HG03378 (cell line): ENCODE measurements around the gene MSRB2.

Experiments
- ATAC-seq: cut with Tn5 transposase; IDR thresholded peaks from one replicate; pipeline ENCODE4 v1.9.1; 2021; ENCODE audit warnings: mild to moderate bottlenecking, moderate library complexity; ENCODE audit not compliant: unreplicated experiment

MSRB2 gene

DNA sequence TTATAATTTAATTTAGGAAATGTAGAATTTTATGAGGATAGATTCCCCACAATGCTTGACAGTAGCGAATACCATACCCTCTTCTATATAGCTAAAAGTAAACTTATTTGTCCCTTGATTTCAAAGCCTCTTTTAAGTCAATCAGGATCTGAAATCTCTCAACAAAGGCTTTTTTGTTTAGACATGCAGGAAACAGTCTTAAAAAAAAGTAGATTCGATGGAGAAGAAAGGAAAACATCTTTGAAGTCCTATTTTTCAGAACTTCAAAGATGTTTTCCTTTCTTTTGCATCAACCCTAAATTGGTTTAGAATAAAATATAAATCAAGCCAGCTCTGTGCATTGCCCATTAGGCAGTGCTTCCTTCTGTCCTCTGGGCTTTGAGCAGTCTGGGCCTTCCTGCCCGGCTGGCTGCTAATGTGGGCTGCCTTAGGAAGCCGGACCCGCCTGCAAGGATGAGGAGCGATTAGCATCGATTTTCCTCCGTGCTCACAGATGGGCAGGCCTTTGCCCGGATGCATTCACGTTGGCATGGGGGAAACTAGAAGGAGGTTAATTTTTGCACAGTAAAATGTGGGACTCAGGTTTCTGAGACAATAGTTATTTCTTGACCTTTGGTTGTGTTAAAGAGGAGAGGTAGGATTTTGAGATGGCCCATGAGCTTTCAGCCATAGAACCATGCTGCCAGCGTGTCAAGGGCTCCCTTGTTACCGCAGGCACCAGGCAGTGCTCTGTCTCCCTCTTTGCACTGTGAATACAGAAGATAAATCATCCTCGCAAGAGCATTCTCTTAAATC, 15.5 kb downstream of the MSRB2 start:
- ATAC-seq = no peak

DNA sequence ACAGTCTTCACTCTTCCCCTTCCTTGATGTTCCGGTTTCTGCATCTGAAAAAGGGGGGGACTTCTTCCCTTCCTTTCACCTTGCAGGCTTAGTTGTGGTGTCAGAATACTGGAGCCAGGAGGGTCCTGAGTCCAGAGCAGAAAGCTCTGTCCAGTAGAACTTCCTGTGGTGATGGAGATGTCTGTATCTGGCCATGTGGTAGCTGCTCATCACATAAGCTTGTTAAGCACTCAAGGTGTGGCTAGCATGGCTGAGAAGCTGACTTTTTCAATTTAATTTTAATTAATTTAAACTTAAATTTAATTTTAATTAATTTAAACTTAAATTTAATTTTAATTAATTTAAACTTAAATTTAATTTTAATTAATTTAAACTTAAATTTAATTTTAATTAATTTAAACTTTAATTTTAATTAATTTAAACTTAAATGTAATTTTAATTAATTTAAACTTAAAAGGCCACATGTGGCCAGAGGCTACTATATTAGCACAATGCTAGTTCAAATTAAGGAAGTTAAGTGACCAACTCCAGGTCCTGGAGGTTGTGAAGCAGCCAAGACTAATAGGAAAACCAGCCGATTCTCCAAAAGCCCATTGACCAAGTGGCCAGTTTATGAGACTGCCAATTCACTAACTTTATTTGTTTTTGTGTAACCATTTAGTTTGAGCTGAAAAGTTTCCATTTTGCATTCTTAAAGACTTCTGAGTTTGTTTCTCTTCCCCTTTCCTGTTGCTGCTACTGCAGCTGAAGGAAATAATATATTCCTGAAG, 16.3 kb downstream of the MSRB2 start:
- no peak for ATAC-seq

DNA sequence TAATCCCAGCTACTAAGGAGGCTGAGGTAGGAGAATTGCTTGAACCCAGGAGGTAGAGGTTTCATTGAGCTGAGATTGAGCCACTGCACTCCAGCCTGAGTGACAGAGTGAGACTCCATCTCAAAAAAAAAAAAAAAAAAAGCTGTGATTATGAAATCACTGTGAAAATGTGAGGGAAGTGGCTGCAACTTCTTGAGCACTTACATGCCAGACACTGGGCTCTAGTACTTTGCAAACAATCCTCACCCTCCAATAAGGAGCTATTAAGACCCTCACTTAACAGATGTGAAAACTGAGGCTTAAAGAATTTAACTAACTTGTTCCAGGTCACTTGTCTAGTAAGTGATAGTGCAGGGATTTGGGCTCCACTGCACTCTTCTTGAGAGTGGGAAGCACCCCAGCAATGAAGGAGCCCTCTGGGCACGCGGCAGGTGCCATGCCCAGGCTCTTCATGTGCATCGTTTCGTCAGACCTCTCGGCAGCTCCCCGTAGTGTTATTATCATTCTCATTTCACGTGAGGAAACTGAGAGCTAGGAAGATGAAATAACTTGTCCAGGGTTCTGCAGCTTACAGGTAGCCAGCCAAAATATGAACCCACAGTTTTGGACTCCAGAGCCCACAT, 19.0 kb downstream of the MSRB2 start:
- no peak for ATAC-seq

DNA sequence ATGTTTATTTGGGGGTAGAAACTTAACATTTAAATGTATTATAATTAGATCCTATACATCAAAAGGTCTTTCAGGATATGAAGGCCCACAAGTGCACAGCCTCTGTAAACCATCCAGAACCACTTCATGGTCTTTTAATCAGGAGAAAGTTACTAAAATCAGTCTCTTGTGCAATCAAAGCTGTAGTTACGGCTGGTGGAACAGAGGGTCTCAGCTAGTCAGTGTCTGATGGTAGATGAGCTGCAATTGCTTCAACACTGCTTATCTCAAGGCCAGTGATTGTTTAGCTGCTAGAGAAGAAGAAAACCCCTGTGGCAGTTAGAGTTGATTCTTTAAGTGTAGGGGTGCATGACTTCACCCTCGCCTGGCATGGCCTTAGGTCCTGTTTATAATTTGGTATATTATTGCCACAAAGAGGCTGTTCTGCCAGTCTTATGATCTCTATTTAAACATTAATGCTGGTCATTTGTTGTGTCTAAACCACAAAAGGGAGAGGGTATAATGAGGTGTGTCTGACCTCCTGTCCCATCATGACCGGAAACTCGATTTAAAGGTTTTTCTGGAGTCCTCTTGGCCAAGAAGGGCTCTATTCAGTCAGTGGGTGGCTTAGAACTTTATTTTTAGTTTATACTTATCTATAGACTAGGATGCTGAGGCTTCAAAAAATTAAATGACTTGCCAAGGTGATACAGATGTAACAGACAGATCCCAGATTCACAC, 21.3 kb downstream of the MSRB2 start:
- ATAC-seq = no peak

DNA sequence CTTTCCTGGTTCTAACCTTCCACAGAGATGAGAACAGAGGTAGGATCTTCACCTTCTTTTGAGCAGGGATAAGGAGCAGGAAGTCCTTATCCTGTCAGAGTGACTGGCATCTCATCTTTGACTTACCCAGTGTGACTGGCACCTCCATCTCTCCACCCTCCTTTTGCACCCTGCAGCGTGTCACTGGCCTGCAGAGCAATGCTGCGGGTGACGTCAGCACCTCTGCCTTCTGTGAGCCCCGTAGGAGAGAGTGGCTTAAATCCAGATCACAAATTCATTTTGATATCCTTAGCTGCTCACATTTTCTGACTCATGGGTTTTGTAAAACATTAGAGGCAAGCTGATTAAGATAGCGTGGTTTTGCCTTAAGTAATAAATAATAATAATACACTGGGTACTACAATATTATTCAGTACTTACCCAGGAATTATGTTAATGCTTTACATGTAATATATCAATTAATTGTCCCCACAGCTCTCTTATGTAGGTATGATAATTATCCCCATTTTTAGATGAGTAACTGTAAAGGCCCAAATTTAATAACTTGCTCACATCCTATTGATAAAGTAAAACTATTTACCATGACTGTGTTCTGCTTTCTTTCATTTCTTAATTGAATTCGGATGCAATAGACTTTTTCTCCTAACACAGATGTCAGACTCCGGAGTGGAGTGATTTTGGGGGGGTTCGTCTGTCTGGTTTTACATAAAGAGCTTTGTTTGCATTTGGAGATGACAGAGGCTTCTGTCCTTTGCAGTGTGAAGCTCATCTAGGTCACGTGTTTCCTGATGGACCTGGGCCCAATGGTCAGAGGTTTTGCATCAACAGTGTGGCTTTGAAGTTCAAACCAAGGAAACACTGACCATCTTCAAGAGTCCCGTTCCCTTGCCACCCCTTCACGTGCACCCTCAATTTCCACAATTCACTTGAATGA, 24.9 kb downstream of the MSRB2 start:
- no peak for ATAC-seq

DNA sequence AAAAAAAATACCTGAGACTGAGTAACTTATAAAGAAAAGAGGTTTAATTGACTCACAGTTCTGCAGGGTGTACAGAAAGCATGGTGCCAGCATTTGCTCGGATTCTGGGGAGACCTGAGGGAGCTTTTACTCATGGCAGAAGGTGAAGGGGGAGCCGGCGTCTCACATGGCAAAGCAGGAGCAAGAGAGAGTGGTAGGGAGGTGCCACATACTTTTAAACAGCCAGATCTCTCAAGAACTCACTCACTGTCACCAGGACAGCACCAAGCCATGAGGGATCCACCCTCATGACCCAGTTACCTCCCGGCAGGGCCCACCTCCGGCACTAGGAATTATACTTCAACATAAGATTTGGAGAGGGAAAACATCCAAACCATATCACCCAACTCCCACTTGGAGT, 25.8 kb downstream of the MSRB2 start:
- ATAC-seq = no peak

DNA sequence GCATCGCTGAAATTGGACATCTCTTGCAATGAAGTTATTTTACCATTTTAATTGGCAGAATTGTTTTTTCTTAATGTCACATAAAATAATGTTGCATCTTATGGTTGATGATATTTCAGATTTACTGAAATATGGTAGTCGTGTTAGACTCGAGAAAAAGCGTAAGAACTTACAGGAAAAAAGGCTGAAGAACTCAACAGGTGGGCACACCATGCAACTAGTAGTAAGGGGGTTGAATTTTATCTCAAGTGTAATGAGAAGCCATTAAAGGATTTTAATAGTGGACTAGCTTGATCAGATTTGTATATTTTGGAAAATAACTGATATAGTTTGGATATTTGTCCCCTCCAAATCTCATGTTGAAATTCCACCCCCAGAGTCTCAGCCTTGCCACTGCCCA, 41.1 kb downstream of the MSRB2 start:
- ATAC-seq = no peak

DNA sequence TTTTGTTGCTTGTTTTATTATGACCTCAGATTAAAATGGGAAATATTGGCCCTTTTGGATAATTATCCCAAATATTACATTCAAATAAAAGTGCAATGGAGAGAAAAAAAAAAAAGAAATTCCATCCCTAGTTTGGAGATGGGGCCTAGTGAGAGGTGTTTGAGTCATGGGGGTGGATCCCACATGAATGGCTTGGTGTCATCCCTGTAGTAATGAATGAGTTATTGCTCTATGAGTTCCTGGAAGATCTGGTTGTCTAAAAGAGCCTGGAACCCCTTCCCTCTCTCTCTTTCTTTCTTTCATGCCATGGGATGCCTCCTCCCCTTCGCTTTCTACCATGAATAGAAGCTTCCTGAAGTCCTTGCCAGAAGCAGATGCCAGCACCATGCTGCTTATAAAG, 44.3 kb downstream of the MSRB2 start:
- ATAC-seq = no peak

DNA sequence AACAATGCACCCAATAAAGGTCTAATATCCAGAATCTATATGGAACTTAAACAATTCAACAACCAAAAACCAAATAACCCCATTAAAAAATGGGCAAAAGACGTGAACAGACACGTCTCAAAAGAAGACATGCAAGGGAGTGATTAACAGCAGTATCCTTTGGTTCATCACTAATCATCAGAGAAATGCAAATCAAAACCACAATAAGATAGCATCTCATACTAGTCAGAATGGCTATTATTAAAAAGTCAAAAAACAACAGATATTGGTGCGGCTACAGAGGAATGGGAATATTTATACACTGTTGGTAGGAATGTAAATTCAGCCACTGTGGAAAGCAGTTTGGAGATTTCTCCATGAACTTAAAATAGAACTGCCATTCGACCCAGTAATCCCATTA, 46.6 kb downstream of the MSRB2 start:
- no peak for ATAC-seq

DNA sequence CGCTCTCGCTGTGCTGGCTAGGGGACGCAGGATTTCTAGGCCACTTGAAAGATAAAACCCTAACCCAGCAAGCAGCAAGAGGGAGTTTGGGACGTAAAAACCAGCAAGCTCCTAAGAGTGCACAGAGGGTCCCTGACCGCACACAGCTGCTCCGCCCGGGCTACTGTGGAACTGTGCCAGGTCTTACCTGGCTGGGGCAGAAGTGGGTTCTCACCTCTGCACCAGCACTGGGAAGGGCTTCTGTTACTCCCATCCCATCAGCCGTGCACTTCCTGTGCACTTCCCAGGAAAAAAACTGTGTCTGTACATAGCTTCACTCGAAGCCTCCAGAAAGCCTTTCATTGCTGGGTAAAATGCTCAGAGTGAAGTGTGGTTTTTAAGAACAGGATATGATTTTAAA, 50.9 kb downstream of the MSRB2 start:
- no peak for ATAC-seq

DNA sequence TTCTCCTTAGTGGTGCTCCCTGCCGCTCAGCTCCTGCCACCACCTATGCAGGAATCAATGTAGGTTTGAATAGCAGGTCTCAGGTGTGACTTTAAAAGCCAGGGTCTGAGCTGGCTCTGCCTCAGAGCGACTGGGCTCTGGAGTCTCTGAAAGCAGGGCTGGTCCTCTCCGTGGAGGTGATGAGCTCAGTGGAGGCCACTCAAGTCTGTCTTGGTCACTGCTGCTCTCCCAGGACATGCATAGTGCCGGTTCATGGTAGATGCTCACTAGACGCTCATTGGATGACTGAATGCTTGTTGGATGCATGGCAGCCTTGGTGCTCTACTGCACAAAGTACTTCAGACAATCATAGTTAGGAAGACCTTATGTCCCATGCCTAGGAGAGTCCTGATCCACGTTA, 51.7 kb downstream of the MSRB2 start:
- no peak for ATAC-seq

DNA sequence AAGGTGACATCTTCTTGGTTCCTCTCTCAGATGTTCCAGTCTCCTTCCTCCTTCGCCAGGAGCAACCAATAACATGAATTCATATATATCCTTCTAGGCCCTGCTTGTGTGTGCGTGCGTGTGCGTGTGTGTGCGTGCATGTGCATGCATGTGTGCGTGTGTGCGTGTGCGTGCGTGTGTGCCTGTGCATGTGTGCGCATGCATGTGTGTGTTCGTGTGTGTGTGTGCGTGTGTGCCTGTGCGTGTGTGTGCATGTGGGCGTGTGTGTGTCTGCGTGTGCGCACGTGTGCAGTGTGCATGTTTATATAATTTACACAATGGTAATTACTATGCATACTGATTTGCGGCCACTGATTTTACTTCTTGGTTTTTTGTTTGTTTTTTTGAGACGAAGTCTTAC, 52.8 kb downstream of the MSRB2 start:
- ATAC-seq = no peak

DNA sequence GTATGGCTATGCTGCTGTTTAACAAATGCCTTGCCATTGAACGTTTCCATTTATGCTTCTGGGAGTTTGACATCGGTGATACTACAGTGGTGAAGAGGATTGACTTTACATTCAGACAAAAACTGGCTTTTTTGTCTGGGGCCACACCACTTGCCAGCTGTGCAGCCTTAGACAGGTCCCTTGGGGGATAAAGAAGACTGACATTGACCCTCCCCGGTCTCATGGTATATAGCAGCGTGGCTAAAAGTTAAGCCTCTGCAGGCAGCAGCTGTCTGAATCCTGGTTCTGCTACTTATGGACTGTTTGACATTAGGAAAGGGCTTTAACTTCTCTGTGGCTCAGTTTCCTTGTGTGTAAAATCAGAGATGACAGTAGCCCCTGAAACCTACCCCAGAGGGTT, 54.7 kb downstream of the MSRB2 start:
- ATAC-seq = no peak

DNA sequence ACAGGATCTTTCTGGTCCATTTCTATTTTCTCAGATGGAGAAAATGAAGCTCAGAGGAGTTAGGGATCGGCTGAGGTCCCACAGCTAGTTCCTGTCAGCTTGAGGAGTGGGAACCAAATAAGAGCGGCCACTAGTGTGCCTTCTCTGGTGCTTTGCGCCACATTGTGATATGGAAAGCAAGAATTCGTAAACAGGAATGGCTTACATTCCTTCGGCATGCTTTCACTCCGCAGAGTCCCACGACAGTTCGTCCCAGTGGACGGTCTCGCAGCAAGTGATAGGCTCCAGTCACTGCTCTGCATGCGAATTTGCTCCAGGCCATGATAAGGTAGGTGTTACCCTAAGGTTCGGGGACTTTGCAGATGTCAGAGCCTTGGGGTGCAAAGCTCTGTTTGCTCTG, 55.2 kb downstream of the MSRB2 start:
- no peak for ATAC-seq

DNA sequence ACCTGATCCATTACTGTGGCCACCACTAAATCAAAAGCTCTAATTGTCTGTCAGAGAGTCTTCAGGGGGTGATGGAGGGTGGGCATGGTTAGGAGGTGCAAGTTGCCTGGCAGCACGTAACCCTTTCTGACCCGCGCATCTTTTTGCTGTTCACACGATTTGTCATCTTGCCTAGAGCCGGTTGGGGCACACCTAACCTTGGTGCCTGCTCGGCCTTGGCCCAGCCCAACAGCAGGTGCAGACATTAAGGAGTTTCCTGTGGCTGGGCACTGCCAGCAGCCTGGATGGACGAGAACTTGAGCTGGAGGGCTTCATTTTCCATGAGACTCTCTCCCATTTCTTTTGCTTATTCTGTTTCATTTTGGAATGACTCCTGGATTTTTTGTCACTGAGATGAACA, 55.7 kb downstream of the MSRB2 start:
- ATAC-seq = no peak

DNA sequence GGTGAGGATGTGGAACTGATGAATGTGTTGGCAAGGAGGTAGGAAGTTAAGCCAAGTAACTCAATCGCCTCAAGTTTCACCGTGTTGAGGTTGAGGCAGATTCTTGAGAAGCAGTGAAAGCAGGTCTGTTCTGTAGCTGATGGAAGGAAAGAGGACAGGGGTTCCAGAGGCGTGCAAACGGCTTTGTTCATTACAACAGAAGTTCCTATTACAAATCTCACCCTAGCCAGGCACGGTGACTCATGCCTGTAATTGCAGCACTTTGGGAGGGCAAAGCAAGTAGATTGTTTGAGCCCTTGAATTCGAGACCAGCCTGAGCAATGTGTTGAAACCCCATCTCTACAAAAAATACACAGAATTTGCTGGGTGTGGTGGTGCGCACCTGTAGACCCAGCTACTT, 59.8 kb downstream of the MSRB2 start:
- no peak for ATAC-seq

DNA sequence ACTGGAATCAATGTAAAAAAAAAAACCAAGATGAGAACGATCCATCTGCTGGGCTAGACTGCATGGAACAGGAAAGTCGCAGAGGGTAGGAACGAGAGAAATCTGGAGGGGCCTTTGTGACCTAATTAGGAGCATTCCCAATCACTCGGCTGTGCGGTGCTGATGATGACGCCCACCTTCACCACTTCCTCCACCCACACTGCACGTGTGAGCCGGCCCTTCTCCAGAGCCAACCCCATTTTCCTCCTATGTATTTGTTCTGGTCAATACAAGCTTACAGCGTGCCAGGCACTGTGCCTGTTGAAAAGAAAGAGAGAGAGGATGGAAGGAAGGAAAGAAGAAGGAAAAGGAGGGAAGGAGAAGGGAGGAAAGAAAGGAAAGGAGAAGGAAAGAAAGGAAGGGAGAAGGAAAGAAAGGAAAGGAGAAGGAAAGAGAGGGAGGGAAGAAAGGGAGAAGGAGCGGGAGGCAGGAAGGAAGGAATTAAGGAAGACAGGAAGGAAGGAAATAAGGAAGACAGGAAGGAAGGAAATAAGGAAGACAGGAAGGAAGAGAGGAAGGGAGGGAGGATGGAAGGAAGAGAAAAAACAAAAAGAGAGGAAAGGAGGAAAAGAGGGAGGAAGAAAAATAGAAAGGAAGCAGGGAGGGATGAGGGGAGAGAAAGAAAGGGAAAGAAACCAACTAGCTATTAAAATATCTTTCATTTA, 61.2 kb downstream of the MSRB2 start:
- ATAC-seq = no peak

DNA sequence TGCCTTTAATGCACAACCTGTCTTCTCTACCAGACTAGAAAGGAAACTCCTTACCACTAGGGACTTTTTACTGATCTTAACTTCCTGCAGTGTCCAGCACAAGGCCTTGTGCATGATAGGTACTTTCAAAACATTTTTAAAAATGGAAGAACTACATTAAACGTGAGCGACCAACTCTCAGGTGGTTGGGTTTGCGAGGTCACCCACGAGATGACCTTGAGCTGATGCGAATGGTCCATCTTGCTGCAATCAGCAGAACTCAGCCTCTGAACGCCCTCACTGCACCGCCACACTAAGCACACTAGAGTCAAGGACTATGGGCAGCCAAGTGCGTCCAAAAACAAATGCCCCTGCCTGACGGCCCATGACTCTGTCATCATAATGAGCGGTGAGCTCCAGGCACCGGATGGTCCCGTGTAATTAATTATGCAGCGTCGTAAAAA, 61.9 kb downstream of the MSRB2 start:
- peak; percentile 70 for ATAC-seq

DNA sequence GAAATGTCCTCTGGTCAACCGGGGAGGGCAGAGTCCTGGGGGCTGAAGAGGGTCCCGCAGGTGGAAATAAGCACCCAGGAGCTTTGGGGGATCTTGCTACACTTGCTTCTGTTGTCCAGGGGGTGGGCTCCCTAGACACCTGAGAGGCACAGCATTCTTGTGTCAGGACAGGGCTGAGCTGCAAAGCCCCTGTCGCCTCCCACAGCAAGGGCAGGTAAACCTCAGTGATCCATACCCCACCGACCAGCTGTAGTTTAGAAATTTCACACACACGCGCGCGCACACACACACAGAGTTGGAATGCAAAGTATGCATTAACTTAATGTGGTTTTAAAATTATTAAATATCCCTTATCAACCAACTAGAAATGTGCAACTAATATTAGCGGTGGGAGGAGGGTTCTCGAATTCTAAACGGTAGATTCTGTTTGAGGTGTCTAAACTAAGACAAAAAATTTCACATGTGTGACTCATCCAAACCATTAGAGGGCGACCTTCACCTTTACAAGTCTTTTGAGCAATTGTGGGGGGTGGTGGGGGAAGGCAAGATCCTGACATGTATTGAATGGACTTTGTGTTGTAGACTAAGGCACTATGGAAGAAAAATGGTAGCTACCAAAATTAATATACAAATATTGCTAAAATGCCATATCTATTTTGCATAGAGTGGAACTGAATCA, 62.5 kb downstream of the MSRB2 start:
- ATAC-seq = no peak
